Lower leg skin (tissue), 3 donors: Measurements from ENCODE around the gene SIVA1.

Experiments
- POLR2A ChIP-seq, 2 donors: fragments of 450-650 bp; IDR thresholded peaks; one replicate each; pipeline ENCODE4 v1.6.1; 2016 to 2017; ENCODE audit warnings: antibody characterized with exemption in 2 of 2, mild to moderate bottlenecking in 1 of 2, moderate library complexity in 1 of 2
- TF ChIP-seq, protein P1 (sequence below), 3 donors: fragments of 450-650 bp; IDR thresholded peaks; one replicate each; pipeline ENCODE4 v1.5.1; 2016; ENCODE audit warnings: antibody characterized with exemption in 3 of 3, mild to moderate bottlenecking in 3 of 3, moderate library complexity in 2 of 3

DNA sequence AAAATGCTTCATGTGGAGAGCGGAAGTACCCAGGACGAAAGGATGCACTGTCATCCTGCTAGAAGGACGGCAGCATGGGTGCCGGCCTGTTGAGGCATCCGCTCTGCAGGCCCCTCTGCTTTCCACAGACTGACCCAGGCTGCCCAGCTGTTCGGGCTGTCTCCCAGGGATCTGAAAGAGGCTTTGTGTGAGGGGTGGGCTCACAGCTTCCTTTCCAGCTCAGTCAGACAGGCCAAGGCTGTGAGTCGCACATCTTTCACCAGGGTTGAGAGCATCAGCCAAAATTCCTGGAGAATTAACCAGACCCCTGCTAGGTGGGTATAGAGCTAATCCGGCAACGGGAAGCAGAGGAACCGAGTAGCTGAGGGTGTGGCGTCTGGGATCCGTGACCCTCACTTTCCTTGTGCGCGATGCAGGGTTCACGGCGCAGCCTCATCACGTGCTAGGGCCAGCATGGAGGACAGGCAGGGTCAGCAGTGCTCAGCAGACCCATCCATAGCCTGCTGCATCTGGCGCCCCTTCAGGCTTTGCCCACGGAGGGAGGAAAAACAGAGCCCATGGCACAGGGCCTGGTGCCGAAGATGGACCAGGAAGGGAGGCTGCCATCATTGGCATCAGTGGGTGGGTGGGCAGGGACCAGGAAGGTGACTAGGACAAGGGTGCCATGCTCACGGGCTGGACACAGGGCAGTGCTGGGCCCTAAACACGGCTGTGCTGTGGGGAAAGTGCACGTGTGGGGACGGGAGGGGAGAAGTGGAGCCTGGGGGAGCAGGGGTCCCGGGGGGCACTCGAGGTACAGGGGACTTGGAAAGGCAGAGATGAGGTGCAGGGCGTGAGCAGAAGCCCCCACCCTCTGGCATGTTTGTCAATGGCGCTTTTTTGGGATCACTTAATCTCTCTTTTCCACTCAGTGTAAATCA lies 9.2 kb upstream of the SIVA1 start:
- TF ChIP-seq, protein P1, sequence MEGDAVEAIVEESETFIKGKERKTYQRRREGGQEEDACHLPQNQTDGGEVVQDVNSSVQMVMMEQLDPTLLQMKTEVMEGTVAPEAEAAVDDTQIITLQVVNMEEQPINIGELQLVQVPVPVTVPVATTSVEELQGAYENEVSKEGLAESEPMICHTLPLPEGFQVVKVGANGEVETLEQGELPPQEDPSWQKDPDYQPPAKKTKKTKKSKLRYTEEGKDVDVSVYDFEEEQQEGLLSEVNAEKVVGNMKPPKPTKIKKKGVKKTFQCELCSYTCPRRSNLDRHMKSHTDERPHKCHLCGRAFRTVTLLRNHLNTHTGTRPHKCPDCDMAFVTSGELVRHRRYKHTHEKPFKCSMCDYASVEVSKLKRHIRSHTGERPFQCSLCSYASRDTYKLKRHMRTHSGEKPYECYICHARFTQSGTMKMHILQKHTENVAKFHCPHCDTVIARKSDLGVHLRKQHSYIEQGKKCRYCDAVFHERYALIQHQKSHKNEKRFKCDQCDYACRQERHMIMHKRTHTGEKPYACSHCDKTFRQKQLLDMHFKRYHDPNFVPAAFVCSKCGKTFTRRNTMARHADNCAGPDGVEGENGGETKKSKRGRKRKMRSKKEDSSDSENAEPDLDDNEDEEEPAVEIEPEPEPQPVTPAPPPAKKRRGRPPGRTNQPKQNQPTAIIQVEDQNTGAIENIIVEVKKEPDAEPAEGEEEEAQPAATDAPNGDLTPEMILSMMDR (IDR thresholded peaks at IDR 0.05): no peak
- TF ChIP-seq POLR2A (IDR thresholded peaks at IDR 0.05): no peak
